ENCODE results near the gene NEK7. TPM values are rescaled to one million over a fixed set of nuclear protein-coding genes. Genes with fewer than 3 reads are reported as not detected.
"Not testable (repeated sequence)": the region's sequence is repeated elsewhere in the genome, so short reads cannot be mapped to it uniquely, and the experiment has no call there.

The NEK7 gene
- total and polyA plus RNA-seq, 10 donors, result 16.9 to 120 (median 73.2) TPM

GRCh38 chr1:198185759-198186158 lies 29.0 kb downstream of the NEK7 start:
- H3K4me3 ChIP-seq, result no peak overlapping the region
- H3K27me3 ChIP-seq (replicated peaks in 1 of 7), result no peaks in the 10 kb centered on the region
- intact Hi-C loops (cut with DNase I; ENCODE audit: low total_unique reads), result no loop called here
- H3K9me3 ChIP-seq, result no peaks in the 10 kb centered on the region
- H3K27ac ChIP-seq, result peak overlapping the region in 4 of 8 donors; percentile 20 to 75 (median 44)
- no peak for TF ChIP-seq POLR2A (IDR thresholded peaks at IDR 0.05)
- TF ChIP-seq POLR2AphosphoS5 (IDR thresholded peaks at IDR 0.05), result no peak
- TF ChIP-seq CTCF (IDR thresholded peaks at IDR 0.05 in 8 of 11, conservative IDR thresholded peaks at IDR 0.05 in 3 of 11), result no peak
- no peaks in the 10 kb centered on the region for H3K36me3 ChIP-seq
- WGBS, 5 donors, result 20 to 29% (median 22%) methylated on average over 2 of the region's 2 CpGs
- no peak for DNase-seq
- H3K4me1 ChIP-seq, result peaks cover 26 to 100% (median 71%) of the 10 kb centered on the region in 6 donors

GRCh38 chr1:198186916-198187580 lies 30.2 kb downstream of the NEK7 start:
- Histone ChIP-seq H3K36me3 (no peaks in the 10 kb centered on the region), H3K9me3 (no peaks in the 10 kb centered on the region), H3K27ac (peak overlapping the region in 6 of 8 donors; percentile 22 to 75 (median 58)), H3K4me1 (peaks cover 29 to 100% (median 74%) of the 10 kb centered on the region in 6 donors), H3K27me3 (replicated peaks in 1 of 7) (no peaks in the 10 kb centered on the region), H3K4me3 (no peak overlapping the region)
- TF ChIP-seq POLR2AphosphoS5 (IDR thresholded peaks at IDR 0.05), result no peak
- no peak for TF ChIP-seq POLR2A (IDR thresholded peaks at IDR 0.05)
- DNase-seq, result no peak
- WGBS, 5 donors, result 94 to 100% (median 96%) methylated on average over 2 of the region's 2 CpGs
- intact Hi-C loops (cut with DNase I; ENCODE audit: low total_unique reads), result no loop called here

GRCh38 chr1:198187973-198188588 lies 31.3 kb downstream of the NEK7 start:
- no peak overlapping the region for H3K4me3 ChIP-seq
- intact Hi-C loops (cut with DNase I; ENCODE audit: low total_unique reads), result no loop called here
- DNase-seq, result no peak
- H3K36me3 ChIP-seq, result no peaks in the 10 kb centered on the region
- no peaks in the 10 kb centered on the region for H3K9me3 ChIP-seq
- H3K27ac ChIP-seq, result peak overlapping the region in 7 of 8 donors; percentile 17 to 75 (median 49)
- H3K4me1 ChIP-seq, result peaks cover 29 to 100% (median 77%) of the 10 kb centered on the region in 6 donors
- 53 to 68% (median 56%) methylated on average over 3 of the region's 3 CpGs for WGBS, 5 donors
- TF ChIP-seq POLR2A (IDR thresholded peaks at IDR 0.05), result no peak
- peak in 1 of 3 donors; percentile 42 for TF ChIP-seq POLR2AphosphoS5 (IDR thresholded peaks at IDR 0.05)
- TF ChIP-seq CTCF (IDR thresholded peaks at IDR 0.05 in 8 of 11, conservative IDR thresholded peaks at IDR 0.05 in 3 of 11), result no peak
- no peaks in the 10 kb centered on the region for H3K27me3 ChIP-seq (replicated peaks in 1 of 7)

- no peak for TF ChIP-seq CTCF (IDR thresholded peaks at IDR 0.05 in 8 of 11, conservative IDR thresholded peaks at IDR 0.05 in 3 of 11)
- TF ChIP-seq POLR2AphosphoS5 (IDR thresholded peaks at IDR 0.05), result no peak
- no peak for TF ChIP-seq POLR2A (IDR thresholded peaks at IDR 0.05)
- no peak for DNase-seq
- Histone ChIP-seq H3K27ac (peak overlapping the region in 3 of 8 donors; percentile 1 to 75 (median 17)), H3K4me3 (no peak overlapping the region), H3K9me3 (no peaks in the 10 kb centered on the region), H3K36me3 (no peaks in the 10 kb centered on the region), H3K4me1 (peaks cover 23 to 93% (median 66%) of the 10 kb centered on the region in 6 donors), H3K27me3 (replicated peaks in 1 of 7) (no peaks in the 10 kb centered on the region)
- intact Hi-C loops (cut with DNase I; ENCODE audit: low total_unique reads), result no loop called here
- 82 to 96% (median 89%) methylated on average over 2 of the region's 2 CpGs for WGBS, 5 donors
Observed at GRCh38 chr1:198191117-198191516, 34.3 kb downstream of the NEK7 start.

- H3K9me3 ChIP-seq; H3K4me3 ChIP-seq; H3K27ac ChIP-seq; H3K27me3 ChIP-seq (replicated peaks in 1 of 7); DNase-seq; H3K36me3 ChIP-seq; intact Hi-C loops (cut with DNase I; ENCODE audit: low total_unique reads): not testable (repeated sequence)
- peaks cover 4 to 93% (median 46%) of the 10 kb centered on the region in 6 donors for H3K4me1 ChIP-seq
- WGBS, 5 donors, result 95 to 100% (median 97%) methylated on average over 1 of the region's 1 CpG
Observed at GRCh38 chr1:198193871-198194270, 37.1 kb downstream of the NEK7 start.

Measured in spleen (tissue), 11 donors.